Astrocyte of the cerebellum (primary cell): Measurements from ENCODE around the gene ZER1.
"Not testable (repeated sequence)": the region's sequence is repeated elsewhere in the genome, so short reads cannot be mapped to it uniquely, and the experiment has no call there.

ENCODE experiments used
- DNase-seq: peaks from one replicate; pipeline ENCODE4 v3.0.0-alpha.2; 2011; ENCODE audit warnings: low read depth
- H3K4me3 ChIP-seq: 2 replicates; pipeline ENCODE4 v1.5.1; 2011; ENCODE audit warnings: mild to moderate bottlenecking, low read depth, low read length, moderate library complexity
- in situ Hi-C: cut with HindIII; loops from 2 replicates; pipeline ENCODE4 v1.10.0; 2017; ENCODE audit warnings: low sequenced_read_pairs
- TF ChIP-seq, protein P1 (sequence below): IDR thresholded peaks from 2 replicates; pipeline ENCODE4 v1.5.1; 2012; ENCODE audit warnings: low read length, low read depth, moderate library complexity, mild to moderate bottlenecking; ENCODE audit errors: missing control alignments

ZER1 gene

DNA sequence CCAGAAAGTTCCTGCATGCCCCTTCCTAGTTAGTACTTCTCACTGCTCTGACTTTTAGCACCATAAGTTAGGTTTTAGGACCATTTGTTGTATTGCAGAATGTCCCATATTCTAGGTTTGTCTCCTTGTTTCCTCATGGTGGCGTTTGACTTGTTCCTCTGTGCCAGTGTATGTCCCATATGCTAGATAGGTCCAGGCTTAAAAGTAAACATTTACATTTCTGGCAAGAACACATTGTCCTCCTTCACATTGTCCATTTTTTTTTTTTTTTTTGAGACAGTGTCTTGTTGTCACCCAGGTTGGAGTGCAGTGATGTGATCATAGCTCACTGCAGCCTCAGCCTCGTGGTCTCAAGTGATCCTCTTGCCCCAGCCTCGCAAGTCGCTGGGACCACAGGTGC lies 30.8 kb upstream of the ZER1 start:
- DNase-seq: no peak
- TF ChIP-seq, protein P1, sequence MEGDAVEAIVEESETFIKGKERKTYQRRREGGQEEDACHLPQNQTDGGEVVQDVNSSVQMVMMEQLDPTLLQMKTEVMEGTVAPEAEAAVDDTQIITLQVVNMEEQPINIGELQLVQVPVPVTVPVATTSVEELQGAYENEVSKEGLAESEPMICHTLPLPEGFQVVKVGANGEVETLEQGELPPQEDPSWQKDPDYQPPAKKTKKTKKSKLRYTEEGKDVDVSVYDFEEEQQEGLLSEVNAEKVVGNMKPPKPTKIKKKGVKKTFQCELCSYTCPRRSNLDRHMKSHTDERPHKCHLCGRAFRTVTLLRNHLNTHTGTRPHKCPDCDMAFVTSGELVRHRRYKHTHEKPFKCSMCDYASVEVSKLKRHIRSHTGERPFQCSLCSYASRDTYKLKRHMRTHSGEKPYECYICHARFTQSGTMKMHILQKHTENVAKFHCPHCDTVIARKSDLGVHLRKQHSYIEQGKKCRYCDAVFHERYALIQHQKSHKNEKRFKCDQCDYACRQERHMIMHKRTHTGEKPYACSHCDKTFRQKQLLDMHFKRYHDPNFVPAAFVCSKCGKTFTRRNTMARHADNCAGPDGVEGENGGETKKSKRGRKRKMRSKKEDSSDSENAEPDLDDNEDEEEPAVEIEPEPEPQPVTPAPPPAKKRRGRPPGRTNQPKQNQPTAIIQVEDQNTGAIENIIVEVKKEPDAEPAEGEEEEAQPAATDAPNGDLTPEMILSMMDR: no peak
- no peak overlapping the region for H3K4me3 ChIP-seq
- in situ Hi-C loops: no loop called here

DNA sequence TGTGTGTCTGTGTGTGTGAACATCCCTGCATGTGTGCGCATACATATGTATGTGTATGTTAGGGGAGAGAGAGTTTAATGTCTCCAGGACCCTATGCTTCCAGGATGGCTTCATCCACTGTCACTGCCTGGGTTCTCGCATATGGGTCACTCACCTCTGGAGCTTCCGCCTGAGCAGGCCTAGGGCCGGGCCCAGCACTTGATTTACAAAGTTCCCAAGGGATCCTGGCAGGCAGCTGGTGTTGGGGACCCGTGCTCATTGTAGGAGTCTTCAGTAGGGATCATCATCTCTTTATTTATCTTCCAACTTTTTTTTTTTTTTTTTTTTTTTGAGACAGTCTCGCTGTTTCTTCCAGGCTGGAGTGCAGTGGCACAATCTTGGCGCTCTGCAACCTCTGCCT lies 28.3 kb upstream of the ZER1 start:
- in situ Hi-C loops: no loop called here
- no peak for DNase-seq
- no peak overlapping the region for H3K4me3 ChIP-seq
- TF ChIP-seq, protein P1: no peak

DNA sequence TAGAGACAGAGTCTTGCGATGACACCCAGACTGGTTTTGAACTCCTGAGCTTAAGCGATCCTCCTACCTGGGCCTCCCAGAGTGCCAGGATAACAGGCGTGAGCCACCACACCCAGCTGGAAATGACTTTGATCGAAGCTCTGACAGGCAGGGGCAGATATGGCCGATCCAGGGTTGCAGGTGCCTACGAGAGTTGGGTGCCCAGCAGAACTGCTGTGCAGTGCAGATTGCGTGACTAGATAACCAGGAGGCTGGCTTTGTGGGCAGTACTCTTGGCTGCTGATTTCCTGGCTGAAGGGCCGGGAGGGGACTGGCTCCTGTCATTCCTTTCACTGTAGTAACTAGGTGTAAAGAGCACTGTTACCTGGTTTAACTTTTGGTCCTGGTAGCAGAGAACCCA lies 27.2 kb upstream of the ZER1 start:
- TF ChIP-seq, protein P1: no peak
- no peak overlapping the region for H3K4me3 ChIP-seq
- in situ Hi-C loops: no loop called here
- no peak for DNase-seq

DNA sequence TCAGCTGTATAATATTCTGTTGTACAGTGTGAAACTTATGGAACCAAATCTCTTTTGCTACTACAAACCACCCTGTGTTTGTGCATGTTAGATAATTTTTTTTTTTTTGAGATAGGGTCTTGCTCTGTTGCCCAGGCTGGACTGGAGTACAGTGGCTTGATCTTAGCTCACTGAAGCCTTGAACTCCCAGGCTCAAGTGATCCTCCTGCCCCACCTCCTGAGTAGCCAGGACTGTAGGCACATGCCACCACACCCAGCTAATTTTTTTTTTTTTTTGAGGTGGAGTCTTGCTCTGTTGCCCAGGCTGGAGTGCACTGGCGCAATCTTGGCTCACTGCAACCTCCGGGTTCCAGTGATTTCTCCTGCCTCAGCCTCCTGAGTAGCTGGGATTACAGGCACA lies 23.2 kb upstream of the ZER1 start:
- in situ Hi-C loops, H3K4me3 ChIP-seq, DNase-seq: not testable (repeated sequence)

DNA sequence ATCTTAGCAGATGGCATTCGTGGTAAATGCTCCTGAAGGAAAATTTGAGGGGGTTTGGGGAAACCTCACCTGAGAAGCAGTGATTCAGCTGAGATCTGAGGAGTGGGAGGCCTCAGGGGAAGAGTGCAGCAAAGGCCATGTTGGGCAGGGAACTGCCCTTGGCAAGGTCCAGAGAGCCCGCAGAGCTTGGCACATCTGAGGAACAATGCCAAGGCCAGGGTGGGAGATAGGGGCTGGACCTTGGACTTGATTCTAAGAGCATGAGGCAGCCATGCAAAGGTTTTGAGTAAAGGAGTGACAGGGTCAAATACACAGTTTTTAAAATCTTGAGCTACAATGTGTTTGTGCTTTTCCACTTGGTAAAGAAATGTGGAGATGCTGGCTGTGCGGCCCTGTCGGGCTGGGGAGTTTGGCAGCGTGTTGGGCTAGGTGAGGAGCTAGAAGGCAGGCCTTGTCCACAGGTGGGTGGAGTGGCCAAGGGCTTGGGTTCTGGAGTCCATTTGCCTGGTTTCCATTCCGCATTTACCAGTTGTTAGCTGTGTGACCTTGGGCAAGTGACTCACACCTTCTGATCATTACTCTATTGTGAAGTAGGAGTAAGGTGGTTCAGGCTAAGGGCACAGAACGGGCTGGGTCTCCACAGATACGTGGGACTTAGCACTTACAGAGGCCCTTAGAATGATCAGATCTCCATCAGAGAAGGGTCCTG lies 21.4 kb upstream of the ZER1 start:
- in situ Hi-C loops: no loop called here
- DNase-seq: no peak
- TF ChIP-seq, protein P1: no peak

DNA sequence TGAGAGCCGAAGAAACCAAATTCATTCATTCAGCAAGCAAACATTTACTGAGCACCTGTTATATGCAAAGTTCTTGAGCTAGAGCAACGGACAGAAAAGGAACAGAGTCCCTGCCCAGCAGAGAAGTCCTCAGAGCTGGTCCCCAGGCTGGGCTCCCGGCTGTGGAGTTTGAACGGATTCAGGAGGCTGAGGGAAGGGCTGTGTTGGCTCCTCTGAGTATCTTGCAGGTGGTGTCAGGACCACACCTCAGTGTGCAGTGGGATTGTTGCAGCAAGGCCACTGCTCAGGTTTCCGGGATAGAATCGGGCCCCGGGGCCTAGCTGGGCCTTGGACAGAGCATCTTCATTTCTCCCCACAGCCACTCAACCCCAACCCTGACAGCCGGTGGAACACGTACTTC lies 20.4 kb upstream of the ZER1 start:
- TF ChIP-seq, protein P1: no peak
- DNase-seq: no peak
- H3K4me3 ChIP-seq: no peak overlapping the region
- in situ Hi-C loops: no loop called here

More for the DNA sequence above, 21.4 kb upstream of the ZER1 start:
- H3K4me3 ChIP-seq: no peak overlapping the region

DNA sequence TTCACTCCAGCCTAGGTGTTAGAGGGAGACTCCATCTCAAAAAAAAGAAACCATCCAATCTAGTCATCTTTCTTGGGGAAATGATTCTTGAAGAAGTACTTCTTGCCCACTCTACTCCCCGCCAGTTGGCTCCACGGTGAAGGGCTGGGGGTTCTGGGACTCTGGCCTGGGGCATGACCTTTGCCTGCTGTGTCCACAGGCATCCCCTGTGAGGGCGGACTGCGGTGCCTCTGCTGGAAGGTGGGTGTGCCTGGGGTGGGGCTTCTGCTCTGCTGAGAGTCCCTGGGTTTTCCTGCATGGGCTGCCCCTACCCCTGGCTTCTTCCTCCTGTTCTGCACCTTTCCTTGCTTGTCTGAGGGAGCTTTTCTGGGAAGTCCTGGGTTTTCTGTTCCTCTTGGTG lies 18.8 kb upstream of the ZER1 start:
- TF ChIP-seq, protein P1: no peak
- in situ Hi-C loops: no loop called here
- no peak overlapping the region for H3K4me3 ChIP-seq
- no peak for DNase-seq
